K562 (cell line): ENCODE measurements around the gene SPHK1. TPM values are rescaled to one million over a fixed set of nuclear protein-coding genes. Genes with fewer than 3 reads are reported as not detected.
A peak's percentile ranks its signal among the peaks of the same experiment; 100 is the strongest.

Source experiments
- HDAC8 ChIP-seq: fragments of 450-650 bp; IDR thresholded peaks from 2 replicates; pipeline ENCODE4 v1.6.1; 2016; ENCODE audit warnings: mild to moderate bottlenecking, missing genetic modification characterization, moderate library complexity, missing compliant biosample characterization
- KDM1A ChIP-seq, 2 experiments: fragments of 450-650 bp; IDR thresholded peaks; 2 replicates each; pipeline ENCODE4 v1.6.1; 2016; ENCODE audit warnings: mild to moderate bottlenecking in 2 of 2
- NCOR1 ChIP-seq: fragments of 450-650 bp; IDR thresholded peaks from 2 replicates; pipeline ENCODE4 v1.6.1; 2016; ENCODE audit warnings: mild to moderate bottlenecking, moderate library complexity
- NR2C1 ChIP-seq, 2 experiments: fragments of 450-650 bp; IDR thresholded peaks; 2 replicates each; pipeline ENCODE4 v1.6.1; 2017; ENCODE audit warnings: mild to moderate bottlenecking in 2 of 2, antibody characterized with exemption in 1 of 2, inconsistent platforms in 1 of 2, missing compliant biosample characterization in 1 of 2, missing genetic modification characterization in 1 of 2
- PPARD ChIP-seq: fragments of 250-450 bp; sonication (Bioruptor Pico); IDR thresholded peaks from 2 replicates; pipeline ENCODE4 v1.8.0; 2022; ENCODE audit warnings: inconsistent platforms, mild to moderate bottlenecking, moderate library complexity
- TAL1 ChIP-seq: fragments of 450-650 bp; IDR thresholded peaks from 2 replicates; pipeline ENCODE4 v1.6.1; 2016; ENCODE audit warnings: mild to moderate bottlenecking
- polyA plus RNA-seq, 8 experiments: library from polyadenylated mRNA; depleted of rRNA in 4 of 8; stranded (reverse) in 5 of 8; unstranded in 3 of 8; fragments of >200 nt; fragmentation: Nextera tagmentation in 2 of 8; fragmentation: Illumina TruSeq in 1 of 8; extraction: Ambion mirVana in 2 of 8; extraction: Trizol in 1 of 8; gene quantifications; 2 replicates each; pipeline versions ENCODE4 v1.2.1 to v1.2.3, GENCODE V29; 2011 to 2014; ENCODE audit warnings: inconsistent platforms in 1 of 8, missing spikeins in 1 of 8
- total RNA-seq, 7 experiments: library from RNA; depleted of rRNA in 6 of 7; stranded (reverse); fragments of >200 nt in 6 of 7; fragmentation: Illumina TruSeq in 2 of 7; extraction: Trizol in 2 of 7; gene quantifications; 2 replicates each; pipeline versions ENCODE4 v1.2.1 to v1.2.3, GENCODE V29; 2011 to 2021; ENCODE audit warnings: low replicate concordance in 1 of 7
- TF ChIP-seq, protein P1 (sequence below): fragments of 150-350 bp; IDR thresholded peaks from 2 replicates; pipeline ENCODE4 v1.6.1; 2014; ENCODE audit warnings: low read depth, mild to moderate bottlenecking, low read length, borderline replicate concordance
- TF ChIP-seq, protein P2 (sequence below): sonication (generic); formaldehyde crosslinking; IDR thresholded peaks from 2 replicates; pipeline ENCODE4 v1.8.0; 2022; ENCODE audit warnings: missing genetic modification reagents, mild to moderate bottlenecking, moderate library complexity, borderline replicate concordance

Gene SPHK1
- total and polyA plus RNA-seq, 9 of the 15 experiments (the other 6 are each of a cell fraction or from before 2014, with no cell fraction given): 0.21 to 60.3 (median 14.5) TPM

DNA sequence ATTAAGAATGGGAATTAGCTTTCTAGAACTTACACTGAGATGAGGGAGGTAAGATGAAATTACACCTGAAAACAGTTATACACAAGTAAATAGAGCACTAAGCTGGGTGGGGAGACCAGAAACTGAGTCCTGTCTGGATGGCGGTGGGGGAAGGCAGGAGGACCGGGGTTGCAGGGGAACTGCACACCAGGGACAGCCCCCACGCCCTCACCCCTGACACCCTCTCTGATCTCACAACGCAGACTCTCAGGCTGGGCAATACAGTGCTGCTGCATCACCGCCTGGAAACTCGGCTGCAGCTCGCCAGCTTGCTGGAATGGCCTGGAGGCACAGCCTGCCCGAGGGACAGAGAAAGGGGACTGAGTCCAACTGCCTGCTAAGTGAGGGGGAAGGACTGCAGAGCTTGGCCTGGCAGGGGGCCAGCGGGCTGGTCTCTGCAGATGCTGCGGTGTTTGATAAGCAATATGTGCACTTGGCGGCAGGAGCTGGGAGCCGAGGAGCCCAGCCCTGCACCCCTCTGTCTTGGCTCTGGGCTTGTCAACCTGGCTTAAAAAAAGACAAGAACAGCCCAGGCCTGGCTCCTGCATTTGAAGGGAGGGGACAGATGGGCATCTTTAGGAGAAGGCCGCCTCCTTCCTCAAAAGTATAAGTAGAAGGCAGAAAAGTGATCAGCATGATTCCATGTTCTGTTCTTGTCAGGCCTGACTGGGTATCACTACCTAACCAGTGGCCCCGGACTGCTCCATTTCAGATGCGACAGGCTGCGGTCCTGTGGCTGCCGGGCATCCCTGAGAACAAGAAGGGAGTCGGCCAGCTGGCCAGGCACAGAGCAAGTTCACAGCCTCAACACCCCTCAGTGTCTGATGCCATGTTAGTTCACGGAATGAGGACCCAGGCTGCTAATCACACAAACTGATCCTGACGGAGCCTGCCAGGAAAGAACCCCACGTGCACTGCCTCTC is 30.2 kb downstream of the SPHK1 start (continued):
- TF ChIP-seq, protein P1, sequence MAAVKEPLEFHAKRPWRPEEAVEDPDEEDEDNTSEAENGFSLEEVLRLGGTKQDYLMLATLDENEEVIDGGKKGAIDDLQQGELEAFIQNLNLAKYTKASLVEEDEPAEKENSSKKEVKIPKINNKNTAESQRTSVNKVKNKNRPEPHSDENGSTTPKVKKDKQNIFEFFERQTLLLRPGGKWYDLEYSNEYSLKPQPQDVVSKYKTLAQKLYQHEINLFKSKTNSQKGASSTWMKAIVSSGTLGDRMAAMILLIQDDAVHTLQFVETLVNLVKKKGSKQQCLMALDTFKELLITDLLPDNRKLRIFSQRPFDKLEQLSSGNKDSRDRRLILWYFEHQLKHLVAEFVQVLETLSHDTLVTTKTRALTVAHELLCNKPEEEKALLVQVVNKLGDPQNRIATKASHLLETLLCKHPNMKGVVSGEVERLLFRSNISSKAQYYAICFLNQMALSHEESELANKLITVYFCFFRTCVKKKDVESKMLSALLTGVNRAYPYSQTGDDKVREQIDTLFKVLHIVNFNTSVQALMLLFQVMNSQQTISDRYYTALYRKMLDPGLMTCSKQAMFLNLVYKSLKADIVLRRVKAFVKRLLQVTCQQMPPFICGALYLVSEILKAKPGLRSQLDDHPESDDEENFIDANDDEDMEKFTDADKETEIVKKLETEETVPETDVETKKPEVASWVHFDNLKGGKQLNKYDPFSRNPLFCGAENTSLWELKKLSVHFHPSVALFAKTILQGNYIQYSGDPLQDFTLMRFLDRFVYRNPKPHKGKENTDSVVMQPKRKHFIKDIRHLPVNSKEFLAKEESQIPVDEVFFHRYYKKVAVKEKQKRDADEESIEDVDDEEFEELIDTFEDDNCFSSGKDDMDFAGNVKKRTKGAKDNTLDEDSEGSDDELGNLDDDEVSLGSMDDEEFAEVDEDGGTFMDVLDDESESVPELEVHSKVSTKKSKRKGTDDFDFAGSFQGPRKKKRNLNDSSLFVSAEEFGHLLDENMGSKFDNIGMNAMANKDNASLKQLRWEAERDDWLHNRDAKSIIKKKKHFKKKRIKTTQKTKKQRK: no peak
- TF ChIP-seq KDM1A (IDR thresholded peaks at IDR 0.05): peak; percentile 78 to 87
- TF ChIP-seq NCOR1: peak; percentile 70
- TF ChIP-seq HDAC8 (tag): no peak
- no peak for TF ChIP-seq PPARD
- TF ChIP-seq NR2C1 (IDR thresholded peaks at IDR 0.05): no peak
- TF ChIP-seq NR2C1 (tag; IDR thresholded peaks at IDR 0.05): no peak
- TF ChIP-seq, protein P2, sequence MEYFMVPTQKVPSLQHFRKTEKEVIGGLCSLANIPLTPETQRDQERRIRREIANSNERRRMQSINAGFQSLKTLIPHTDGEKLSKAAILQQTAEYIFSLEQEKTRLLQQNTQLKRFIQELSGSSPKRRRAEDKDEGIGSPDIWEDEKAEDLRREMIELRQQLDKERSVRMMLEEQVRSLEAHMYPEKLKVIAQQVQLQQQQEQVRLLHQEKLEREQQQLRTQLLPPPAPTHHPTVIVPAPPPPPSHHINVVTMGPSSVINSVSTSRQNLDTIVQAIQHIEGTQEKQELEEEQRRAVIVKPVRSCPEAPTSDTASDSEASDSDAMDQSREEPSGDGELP (CRISPR knock-in tag): peak; percentile 81; the same call in 1 of the 2 replicates
- TF ChIP-seq TAL1: peak; percentile 78
